Measurements from ENCODE around the gene GMCL1.
"Not testable (repeated sequence)": the region's sequence is repeated elsewhere in the genome, so short reads cannot be mapped to it uniquely, and the experiment has no call there.

GMCL1 gene

GRCh38 chr2:69848186-69848790 is 18.8 kb downstream of the GMCL1 start:
- DNase-seq (ENCODE audit: low spot score) = no peak

GRCh38 chr2:69858261-69858660 is 28.8 kb downstream of the GMCL1 start:
- no peak for DNase-seq (ENCODE audit: low spot score)

- no peak for DNase-seq (ENCODE audit: low spot score)
Measured at GRCh38 chr2:69863298-69863697, 33.8 kb downstream of the GMCL1 start.

GRCh38 chr2:69888451-69888850 is 59.0 kb downstream of the GMCL1 start:
- no peak for DNase-seq (ENCODE audit: low spot score)

GRCh38 chr2:69889302-69889701 is 59.8 kb downstream of the GMCL1 start:
- no peak for DNase-seq (ENCODE audit: low spot score)

DNA sequence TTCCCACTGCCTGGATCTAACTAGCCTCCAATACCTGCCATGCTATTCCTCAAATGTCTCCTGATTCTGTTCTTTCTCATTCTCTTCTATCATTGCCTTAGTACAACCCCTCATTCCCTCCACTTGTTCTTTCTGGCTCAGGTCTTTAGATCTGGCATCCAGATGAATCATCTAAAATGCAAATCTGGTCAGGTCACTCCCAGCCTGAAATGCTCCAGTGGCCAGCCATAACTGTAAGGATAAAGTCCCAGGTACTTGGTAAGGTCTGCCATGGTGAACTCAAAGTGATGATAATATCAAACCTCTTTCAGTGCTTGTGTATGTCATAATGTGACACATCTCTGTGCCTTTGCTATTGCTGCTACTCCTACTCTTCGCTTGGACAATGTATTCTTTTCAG is 61.4 kb downstream of the GMCL1 start:
- no peak for DNase-seq (ENCODE audit: low spot score)

DNA sequence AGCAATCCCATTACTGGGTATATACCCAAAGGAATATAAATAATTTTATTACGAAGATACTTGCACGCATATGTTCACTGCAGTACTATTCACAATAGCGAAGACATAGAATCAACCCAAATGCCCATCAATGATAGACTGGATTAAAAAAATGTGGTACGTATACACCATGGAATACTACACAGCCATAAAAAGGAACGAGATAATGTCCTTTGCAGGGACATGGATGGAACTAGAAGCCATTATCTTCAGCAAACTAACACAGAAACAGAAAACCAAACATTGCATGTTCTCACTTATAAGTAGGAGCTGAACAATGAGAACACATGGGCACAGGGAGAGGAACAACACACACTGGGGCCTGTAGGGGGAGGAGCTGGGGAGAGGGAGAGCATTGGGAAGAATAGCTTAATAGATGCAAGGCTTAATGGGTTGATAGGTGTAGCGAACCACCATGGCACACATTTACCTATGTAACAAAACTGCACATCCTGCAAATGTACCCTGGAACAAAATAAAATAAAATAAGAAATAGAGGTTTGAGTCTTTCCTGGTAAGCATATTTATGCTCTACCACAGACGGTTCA is 63.5 kb downstream of the GMCL1 start:
- not testable (repeated sequence) for DNase-seq (ENCODE audit: low spot score)

DNA sequence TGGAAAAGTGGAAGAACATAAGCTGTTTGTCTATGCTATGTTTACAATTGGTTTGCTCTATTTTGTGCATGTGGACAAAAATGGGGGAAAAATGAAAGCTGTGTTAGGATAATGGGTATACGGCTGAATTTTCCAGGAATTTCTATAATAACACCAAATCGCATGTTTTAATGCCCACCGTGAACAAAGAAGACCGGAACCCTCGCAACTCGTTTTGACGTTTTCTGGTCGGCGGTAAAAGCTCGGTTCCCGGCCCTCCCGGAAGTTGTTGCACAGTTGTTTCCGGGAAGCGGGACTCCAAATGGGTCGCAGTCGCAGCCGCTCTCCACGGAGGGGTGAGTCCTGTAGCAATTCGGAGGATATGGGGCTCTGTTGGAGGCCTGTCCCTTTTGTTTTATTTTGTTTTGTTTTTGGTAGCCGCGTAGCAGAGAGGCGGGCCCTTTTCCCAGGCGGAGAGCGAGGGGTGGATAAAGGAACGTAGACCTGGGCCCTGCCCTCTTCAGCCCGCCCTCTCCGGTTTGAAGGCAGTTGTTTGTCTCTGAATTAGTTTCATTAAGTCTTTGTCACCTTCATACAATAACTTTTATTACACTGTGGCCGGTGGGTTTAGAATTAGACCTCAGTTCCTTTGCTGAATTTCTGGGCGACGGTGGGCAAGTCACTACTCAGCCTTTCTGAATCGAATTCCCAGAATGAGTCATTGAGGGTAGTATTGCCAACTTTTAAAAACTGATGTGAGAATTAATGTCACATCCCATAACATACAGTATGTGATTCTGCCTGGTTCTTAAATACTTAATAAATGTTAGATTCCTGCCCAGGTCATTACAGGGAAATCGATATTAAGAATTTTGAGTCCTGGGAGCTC is 64.5 kb downstream of the GMCL1 start, which contains the start of gene SNRNP27:
SNRNP27 (plus strand) TSS at position 273 of the 868 bp plus-strand sequence; CDS start at position 302, 29 bp downstream.
- peak; percentile 85 for DNase-seq (ENCODE audit: low spot score)

- not testable (repeated sequence) for DNase-seq (ENCODE audit: low spot score)
Measured at GRCh38 chr2:69894737-69895136, 65.3 kb downstream of the GMCL1 start.

DNA sequence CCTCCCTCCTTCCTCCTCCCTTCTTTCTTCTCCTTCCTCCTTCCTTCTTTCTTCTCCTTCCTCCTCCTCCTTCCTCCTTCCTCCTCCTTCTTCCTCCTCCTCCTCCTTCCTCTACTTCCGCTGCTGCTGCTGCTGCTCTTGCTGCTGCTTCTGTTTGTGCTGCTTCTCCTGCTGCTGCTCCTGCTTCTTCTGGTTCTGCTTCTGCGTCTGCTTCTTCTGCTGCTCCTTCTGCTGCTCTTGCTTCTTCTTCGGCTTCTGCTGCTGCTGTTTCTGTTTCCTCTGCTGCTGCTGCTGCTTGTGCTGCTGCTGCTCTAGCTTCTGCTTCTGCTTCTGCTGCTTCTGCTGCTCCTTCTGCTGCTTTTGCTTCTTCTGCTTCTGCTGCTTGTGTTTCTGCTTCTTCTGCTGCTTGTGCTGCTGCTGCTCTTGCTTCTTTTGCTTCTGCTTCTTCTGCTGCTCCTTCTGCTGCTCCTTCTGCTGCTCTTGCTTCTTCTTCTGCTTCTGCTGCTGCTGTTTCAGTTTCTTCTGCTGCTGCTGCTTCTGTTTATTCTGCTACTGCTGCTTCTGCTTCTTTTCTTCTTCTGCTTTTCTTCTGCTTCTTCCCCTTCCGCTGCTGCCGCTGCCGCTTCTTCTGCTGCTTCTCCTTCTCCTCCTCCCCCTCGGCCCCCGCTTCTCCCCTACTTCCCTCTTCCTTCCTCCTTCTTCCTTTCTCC is 72.9 kb downstream of the GMCL1 start:
- DNase-seq (ENCODE audit: low spot score) = no peak

GRCh38 chr2:69907216-69907615 is 77.8 kb downstream of the GMCL1 start:
- DNase-seq (ENCODE audit: low spot score) = no peak

DNA sequence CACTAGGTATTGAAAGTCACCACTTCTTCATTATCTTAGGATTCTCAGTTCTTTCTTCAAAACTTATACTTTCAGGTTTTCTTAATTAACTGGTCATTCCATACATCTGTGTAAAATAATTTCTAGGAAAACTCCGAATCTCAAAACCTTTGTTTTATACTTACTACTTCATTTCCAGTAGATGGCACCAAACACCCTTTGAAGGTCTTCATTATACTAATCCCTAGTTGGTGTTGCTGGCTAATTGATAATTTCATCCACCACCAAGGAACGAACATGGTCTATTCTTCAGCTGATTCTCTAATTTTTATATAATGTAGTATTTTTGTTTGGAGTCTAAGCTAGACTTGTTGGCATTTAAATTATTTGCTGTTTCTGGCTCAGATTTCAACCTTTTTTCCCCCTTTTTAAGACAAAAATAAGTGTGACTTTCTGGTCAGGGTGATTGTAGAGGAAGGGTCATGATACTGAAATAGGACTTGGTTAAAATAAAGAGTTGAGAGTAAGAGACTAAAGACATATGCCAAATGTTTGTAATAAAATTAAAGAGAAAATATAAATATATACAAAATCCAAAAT is 82.6 kb downstream of the GMCL1 start:
- DNase-seq (ENCODE audit: low spot score) = no peak

GRCh38 chr2:69914164-69914949 is 84.9 kb downstream of the GMCL1 start:
- DNase-seq (ENCODE audit: low spot score) = peak; percentile 98

DNA sequence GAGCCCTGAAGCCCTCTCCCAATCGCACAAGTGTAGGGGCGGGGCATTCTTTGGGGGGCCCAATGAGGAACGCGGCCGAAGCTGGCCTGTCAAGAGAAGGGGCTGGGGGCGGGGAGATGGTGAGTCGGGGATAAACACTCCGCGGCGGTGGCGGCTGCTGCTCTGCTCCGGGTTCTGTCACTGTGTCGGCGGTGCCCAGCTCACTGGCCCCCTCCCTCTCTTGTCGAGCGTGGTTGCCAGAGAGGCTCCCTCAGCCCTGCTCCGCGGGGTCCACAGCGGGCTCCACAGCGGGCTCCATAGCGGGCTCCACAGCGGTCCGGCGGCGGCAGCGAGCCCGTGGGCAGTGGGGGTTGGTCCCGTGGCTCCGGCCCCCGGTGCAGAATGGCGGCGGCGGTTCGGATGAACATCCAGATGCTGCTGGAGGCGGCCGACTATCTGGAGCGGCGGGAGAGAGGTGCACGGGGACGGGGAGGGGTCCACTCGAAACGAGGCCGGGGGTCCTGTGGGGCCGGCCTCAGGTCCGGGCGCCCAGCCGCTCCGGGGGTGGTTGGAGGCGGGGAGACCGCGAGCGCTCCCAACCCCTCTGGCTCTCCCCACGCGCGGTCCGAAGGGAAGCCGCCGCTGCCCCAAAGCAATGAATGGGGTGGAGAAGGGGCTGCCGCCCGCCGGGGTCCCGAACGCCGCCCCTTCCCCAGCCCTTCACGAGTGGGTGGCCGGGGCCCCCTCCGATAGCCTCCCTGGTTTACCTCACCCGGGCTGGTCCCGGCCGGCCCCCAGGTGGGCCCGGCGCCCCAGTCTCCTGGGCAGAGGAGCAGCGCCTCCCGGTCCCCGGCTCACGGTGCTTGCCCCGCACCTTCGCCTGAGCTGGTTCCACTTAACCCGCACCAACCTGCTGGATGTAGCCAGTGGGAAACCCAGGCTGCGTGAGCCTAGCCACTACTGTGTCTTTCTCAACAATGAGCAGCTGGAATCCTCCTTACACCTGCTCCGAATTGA is 85.8 kb downstream of the GMCL1 start, which contains the start of gene MXD1:
MXD1 (plus strand) TSS at position 160 of the 996 bp plus-strand sequence; CDS start at position 382, 222 bp downstream.
- DNase-seq (ENCODE audit: low spot score) = peak; percentile 18

DNA sequence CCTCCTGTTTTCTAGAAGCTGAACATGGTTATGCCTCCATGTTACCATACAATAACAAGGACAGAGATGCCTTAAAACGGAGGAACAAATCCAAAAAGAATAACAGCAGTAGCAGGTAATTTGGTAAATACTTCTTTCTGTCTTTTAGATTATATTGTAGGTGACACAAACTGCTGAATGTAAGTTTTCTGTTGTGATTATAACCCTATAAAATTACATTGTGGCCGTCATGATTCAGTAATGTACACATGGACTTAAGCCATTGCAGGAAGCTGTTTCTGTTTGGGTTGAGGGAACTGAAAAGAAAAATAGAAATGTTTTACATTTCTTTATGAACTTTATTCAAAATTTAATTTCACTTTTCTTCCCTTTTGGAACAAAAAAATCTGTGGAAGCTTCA is 86.6 kb downstream of the GMCL1 start:
- no peak for DNase-seq (ENCODE audit: low spot score)

- DNase-seq (ENCODE audit: low spot score) = no peak
Measured at GRCh38 chr2:69917852-69918251, 88.4 kb downstream of the GMCL1 start.

- no peak for DNase-seq (ENCODE audit: low spot score)
Measured at GRCh38 chr2:69918401-69918800, 88.9 kb downstream of the GMCL1 start.

GRCh38 chr2:69923116-69923515 is 93.7 kb downstream of the GMCL1 start:
- no peak for DNase-seq (ENCODE audit: low spot score)

GRCh38 chr2:69926849-69927515 is 97.5 kb downstream of the GMCL1 start:
- DNase-seq (ENCODE audit: low spot score) = no peak
